Peyer's patch (tissue), 4 donors: ENCODE data around the gene ZNF740.
A peak's percentile ranks its signal among the peaks of the same experiment; 100 is the strongest.

Experiments
- CTCF ChIP-seq, 6 experiments: fragments of 450-650 bp in 4 of 6; fragments of 200-600 bp in 2 of 6; sonication (generic) in 1 of 6; IDR thresholded peaks; one replicate each; pipeline ENCODE4 v1.5.1; 2017 to 2019; ENCODE audit warnings: antibody characterized with exemption in 6 of 6, mild to moderate bottlenecking in 3 of 6, moderate library complexity in 1 of 6
- POLR2A ChIP-seq, 2 donors: fragments of 450-650 bp; IDR thresholded peaks; one replicate each; pipeline ENCODE4 v1.5.1; 2017; ENCODE audit warnings: antibody characterized with exemption in 2 of 2, mild to moderate bottlenecking in 2 of 2, moderate library complexity in 2 of 2

- TF ChIP-seq CTCF (IDR thresholded peaks at IDR 0.05) (peak; percentile 96 to 98 (median 97)), POLR2A (IDR thresholded peaks at IDR 0.05) (no peak)
Observed at GRCh38 chr12:53159195-53159839, 21.2 kb upstream of the ZNF740 start.
